HCT116 (cell line): ENCODE results near the gene GRAMD2A. TPM values are rescaled to one million over a fixed set of nuclear protein-coding genes. Genes with fewer than 3 reads are reported as not detected.
A peak's percentile ranks its signal among the peaks of the same experiment; 100 is the strongest.

Source experiments
- ATAC-seq: fragments of 200-7000 bp; cut with Tn5 transposase; 2 replicates; pipeline ENCODE4 v1.9.1; 2020; ENCODE audit warnings: mild to moderate bottlenecking, moderate library complexity
- BruUV-seq: library from RNA; stranded (reverse); fragments of 400-500 nt; replicated peaks from 2 replicates; lab custom pipeline; 2021; lab: Mats Ljungman, UMichigan
- CTCF ChIA-PET: fragments of 300-600 bp; sonication (Branson Sonifier 250); formaldehyde crosslinking; loops from one replicate; lab custom pipeline; 2021; ENCODE audit warnings: antibody characterized with exemption; lab: Charles Lee
- POLR2A ChIA-PET: fragments of 300-600, 350-600 bp; sonication (Branson Sonifier 250); formaldehyde crosslinking; loops from one replicate; lab custom pipeline; 2021; ENCODE audit warnings: antibody characterized with exemption; lab: Charles Lee
- RAD21 ChIA-PET, 2 experiments: fragments of 300-600 bp; sonication (Branson Sonifier 250); formaldehyde crosslinking; loops; one replicate each; lab custom pipeline; 2023; ENCODE audit warnings: low total read pairs in 2 of 2; ENCODE audit not compliant: uncharacterized antibody in 2 of 2, unreplicated experiment in 2 of 2, low non-redundant PET in 1 of 2; lab: Charles Lee
- DNase-seq: peaks from one replicate; pipeline ENCODE4 v3.0.0-alpha.2; 2010; ENCODE audit warnings: low read depth, low spot score
- H2AFZ ChIP-seq: fragments of 200-600 bp; shearing (Covaris generic), sonication (generic); 2 replicates; pipeline ENCODE4 v1.6.1; 2017; ENCODE audit warnings: low read depth, mixed run types, mixed read lengths, antibody characterized with exemption, low read length; ENCODE audit not compliant: poor library complexity, severe bottlenecking
- H3K27ac ChIP-seq: 2 replicates; pipeline ENCODE4 v1.5.1; 2012; ENCODE audit warnings: low read depth, low read length
- H3K27me3 ChIP-seq: fragments of 200-600 bp; sonication (generic); 2 replicates; pipeline ENCODE4 v1.6.1; 2016; ENCODE audit warnings: mixed run types, low read length, mixed read lengths; ENCODE audit not compliant: insufficient read depth
- H3K36me3 ChIP-seq, 2 experiments: fragments of 200-500 bp in 1 of 2; fragments of 200-600 bp in 1 of 2; sonication (Bioruptor generic) in 1 of 2; sonication (generic) in 1 of 2; 2 replicates each; pipeline versions ENCODE4 v1.5.1 to v1.6.1; 2014 to 2016; ENCODE audit warnings: low read length in 2 of 2, inconsistent platforms in 1 of 2, mixed read lengths in 1 of 2, mixed run types in 1 of 2; ENCODE audit not compliant: insufficient read depth in 2 of 2, control insufficient read depth in 1 of 2
- H3K4me1 ChIP-seq, 2 experiments: fragments of 200-600 bp in 1 of 2; sonication (generic) in 1 of 2; 2 replicates each; pipeline versions ENCODE4 v1.5.1 to v1.6.1; 2012 to 2017; ENCODE audit warnings: low read length in 2 of 2, inconsistent platforms in 1 of 2, mild to moderate bottlenecking in 1 of 2, mixed read lengths in 1 of 2, mixed run types in 1 of 2, moderate library complexity in 1 of 2; ENCODE audit not compliant: insufficient read depth in 2 of 2, control insufficient read depth in 1 of 2
- H3K4me2 ChIP-seq: fragments of 200-600 bp; sonication (generic); 2 replicates; pipeline ENCODE4 v1.6.1; 2017; ENCODE audit warnings: mixed run types, low read length, mixed read lengths
- H3K4me3 ChIP-seq, 2 experiments: fragments of 200-600 bp in 1 of 2; sonication (generic) in 1 of 2; replicated peaks in 1 of 2; 2 replicates each; pipeline ENCODE4 v1.5.1; 2011 to 2016; ENCODE audit warnings: low read length in 2 of 2, control low read depth in 1 of 2, low read depth in 1 of 2, mild to moderate bottlenecking in 1 of 2, mixed read lengths in 1 of 2, mixed run types in 1 of 2
- H3K79me2 ChIP-seq: fragments of 200-600 bp; sonication (generic); 2 replicates; pipeline ENCODE4 v1.6.1; 2017; ENCODE audit warnings: mild to moderate bottlenecking, mixed run types, low read length, moderate library complexity, mixed read lengths; ENCODE audit not compliant: insufficient read depth
- H3K9ac ChIP-seq: fragments of 200-600 bp; sonication (generic); 2 replicates; pipeline ENCODE4 v1.6.1; 2016; ENCODE audit warnings: low read length, mixed read lengths
- H3K9me2 ChIP-seq: fragments of 200-600 bp; sonication (generic), shearing (Covaris generic); 2 replicates; pipeline ENCODE4 v1.6.1; 2017; ENCODE audit warnings: mixed run types, mild to moderate bottlenecking, moderate library complexity; ENCODE audit not compliant: insufficient read depth
- H3K9me3 ChIP-seq, 2 experiments: fragments of 200-500 bp in 1 of 2; fragments of 200-600 bp in 1 of 2; sonication (Bioruptor generic) in 1 of 2; sonication (generic) in 1 of 2; 2 replicates each; pipeline ENCODE4 v1.6.1; 2014 to 2017; ENCODE audit warnings: low read length in 2 of 2, mixed read lengths in 2 of 2, inconsistent platforms in 1 of 2, low read depth in 1 of 2, mild to moderate bottlenecking in 1 of 2, mixed run types in 1 of 2, moderate library complexity in 1 of 2; ENCODE audit not compliant: control insufficient read depth in 1 of 2, insufficient read depth in 1 of 2
- H4K20me1 ChIP-seq: fragments of 200-600 bp; sonication (generic), shearing (Covaris generic); 2 replicates; pipeline ENCODE4 v1.6.1; 2017; ENCODE audit warnings: mixed run types, mild to moderate bottlenecking, moderate library complexity; ENCODE audit not compliant: insufficient read depth
- EGR1 ChIP-seq: IDR thresholded peaks from 2 replicates; pipeline ENCODE4 v1.6.1; 2012; ENCODE audit warnings: low read depth
- JUND ChIP-seq: IDR thresholded peaks from 2 replicates; pipeline ENCODE4 v1.6.1; 2012
- POLR2A ChIP-seq: IDR thresholded peaks from 2 replicates; pipeline ENCODE4 v1.7.0; 2011; ENCODE audit warnings: borderline replicate concordance; ENCODE audit not compliant: insufficient read depth, insufficient read length; ENCODE audit errors: extremely low read depth
- POLR2AphosphoS5 ChIP-seq: IDR thresholded peaks from 2 replicates; pipeline ENCODE4 v1.6.1; 2011; ENCODE audit warnings: mild to moderate bottlenecking, low read depth, low read length, moderate library complexity
- RAD21 ChIP-seq: IDR thresholded peaks from 2 replicates; pipeline ENCODE4 v1.6.1; 2012; ENCODE audit warnings: low read depth, mild to moderate bottlenecking
- SIN3A ChIP-seq: IDR thresholded peaks from 2 replicates; pipeline ENCODE4 v1.6.1; 2012; ENCODE audit warnings: low read depth
- SP1 ChIP-seq: IDR thresholded peaks from 2 replicates; pipeline ENCODE4 v1.6.1; 2012; ENCODE audit warnings: low read depth
- YY1 ChIP-seq: IDR thresholded peaks from 2 replicates; pipeline ENCODE4 v1.6.1; 2011; ENCODE audit warnings: low read length, low read depth, moderate library complexity, mild to moderate bottlenecking; ENCODE audit not compliant: insufficient replicate concordance; ENCODE audit errors: extremely low read depth
- intact Hi-C: fragments of 100-400 bp; cut with micrococcal nuclease; formaldehyde crosslinking; loops from 2 replicates; pipeline ENCODE4 v1.10.0; 2022
- total RNA-seq: library from RNA; stranded (reverse); gene quantifications from one replicate; pipeline ENCODE4 v1.2.1, GENCODE V29; 2021; ENCODE audit not compliant: unreplicated experiment
- TF ChIP-seq, protein P1 (sequence below): IDR thresholded peaks from 2 replicates; pipeline ENCODE4 v1.6.1; 2012; ENCODE audit warnings: low read depth
- TF ChIP-seq, protein P2 (sequence below): IDR thresholded peaks from 2 replicates; pipeline ENCODE4 v1.6.1; 2012

GRAMD2A gene
- total RNA-seq, 1 experiment from 2014 or later = 8.0 TPM

GRCh38 chr15:72205896-72206676 lies 8.5 kb upstream of the GRAMD2A start:
- no peak for DNase-seq
- TSS peak; percentile 15 for BruUV-seq
- no peak for TF ChIP-seq EGR1
- no peak for TF ChIP-seq SIN3A
- no peak for TF ChIP-seq POLR2AphosphoS5
- TF ChIP-seq RAD21 = no peak
- TF ChIP-seq POLR2A = no peak
- no peak for TF ChIP-seq JUND
- TF ChIP-seq SP1 = no peak
- no peak for TF ChIP-seq YY1
- TF ChIP-seq, protein P1, sequence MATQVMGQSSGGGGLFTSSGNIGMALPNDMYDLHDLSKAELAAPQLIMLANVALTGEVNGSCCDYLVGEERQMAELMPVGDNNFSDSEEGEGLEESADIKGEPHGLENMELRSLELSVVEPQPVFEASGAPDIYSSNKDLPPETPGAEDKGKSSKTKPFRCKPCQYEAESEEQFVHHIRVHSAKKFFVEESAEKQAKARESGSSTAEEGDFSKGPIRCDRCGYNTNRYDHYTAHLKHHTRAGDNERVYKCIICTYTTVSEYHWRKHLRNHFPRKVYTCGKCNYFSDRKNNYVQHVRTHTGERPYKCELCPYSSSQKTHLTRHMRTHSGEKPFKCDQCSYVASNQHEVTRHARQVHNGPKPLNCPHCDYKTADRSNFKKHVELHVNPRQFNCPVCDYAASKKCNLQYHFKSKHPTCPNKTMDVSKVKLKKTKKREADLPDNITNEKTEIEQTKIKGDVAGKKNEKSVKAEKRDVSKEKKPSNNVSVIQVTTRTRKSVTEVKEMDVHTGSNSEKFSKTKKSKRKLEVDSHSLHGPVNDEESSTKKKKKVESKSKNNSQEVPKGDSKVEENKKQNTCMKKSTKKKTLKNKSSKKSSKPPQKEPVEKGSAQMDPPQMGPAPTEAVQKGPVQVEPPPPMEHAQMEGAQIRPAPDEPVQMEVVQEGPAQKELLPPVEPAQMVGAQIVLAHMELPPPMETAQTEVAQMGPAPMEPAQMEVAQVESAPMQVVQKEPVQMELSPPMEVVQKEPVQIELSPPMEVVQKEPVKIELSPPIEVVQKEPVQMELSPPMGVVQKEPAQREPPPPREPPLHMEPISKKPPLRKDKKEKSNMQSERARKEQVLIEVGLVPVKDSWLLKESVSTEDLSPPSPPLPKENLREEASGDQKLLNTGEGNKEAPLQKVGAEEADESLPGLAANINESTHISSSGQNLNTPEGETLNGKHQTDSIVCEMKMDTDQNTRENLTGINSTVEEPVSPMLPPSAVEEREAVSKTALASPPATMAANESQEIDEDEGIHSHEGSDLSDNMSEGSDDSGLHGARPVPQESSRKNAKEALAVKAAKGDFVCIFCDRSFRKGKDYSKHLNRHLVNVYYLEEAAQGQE = no peak
- TF ChIP-seq, protein P2, sequence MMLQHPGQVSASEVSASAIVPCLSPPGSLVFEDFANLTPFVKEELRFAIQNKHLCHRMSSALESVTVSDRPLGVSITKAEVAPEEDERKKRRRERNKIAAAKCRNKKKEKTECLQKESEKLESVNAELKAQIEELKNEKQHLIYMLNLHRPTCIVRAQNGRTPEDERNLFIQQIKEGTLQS = no peak
- Histone ChIP-seq H3K9me3 (no peaks in the 10 kb centered on the region), H3K79me2 (peaks cover 86% of the 10 kb centered on the region), H4K20me1 (peaks cover 40% of the 10 kb centered on the region; the same call in 1 of the 2 replicates), H3K9ac (no peak overlapping the region), H2AFZ (no peak overlapping the region), H3K27ac (peak overlapping the region; percentile 16; the same call in 1 of the 2 replicates), H3K4me2 (no peak overlapping the region), H3K36me3 (peaks cover 91 to 98% of the 10 kb centered on the region in 2 experiments), H3K27me3 (no peaks in the 10 kb centered on the region), H3K4me3 (no peak overlapping the region), H3K9me2 (no peaks in the 10 kb centered on the region), H3K4me1 (no peaks in the 10 kb centered on the region)
- no peak for ATAC-seq
- intact Hi-C loops = no loop called here
- ChIA-PET RAD21 (interaction anchor here in 1 of 2 experiments (0.6 kb wide), 1 partner anchor 107 kb away, joined by 3 read pairs; no protein-coding TSS in a partner anchor), CTCF (no interaction called here), POLR2A (interaction anchor here (0.8 to 1.5 kb wide), 2 partner anchors 8 to 25 kb away, joined by 3 read pairs; partner anchors contain the start of genes GRAMD2A and PKM)
